Thoracic aorta (tissue), 2 donors: ENCODE measurements around the gene CASZ1. TPM values are rescaled to one million over a fixed set of nuclear protein-coding genes. Genes with fewer than 3 reads are reported as not detected.

Source experiments
- ATAC-seq: fragments of 150-250 bp; one replicate; pipeline ENCODE4 v1.8.0; 2017; ENCODE audit warnings: low read depth; ENCODE audit not compliant: insufficient number of reproducible peaks, low FRiP score
- DNase-seq: peaks from one replicate; pipeline ENCODE4 v3.0.0-alpha.2; 2020; ENCODE audit warnings: low spot score
- H3K27ac ChIP-seq, 2 donors: fragments of 200-600 bp; sonication (generic); 1 replicate in 1 of 2; 2 replicates in 1 of 2; pipeline ENCODE4 v1.5.1; 2016; ENCODE audit warnings: mild to moderate bottlenecking in 2 of 2, moderate library complexity in 2 of 2
- H3K27me3 ChIP-seq: fragments of 200-600 bp; sonication (generic); replicated peaks from 2 replicates; pipeline ENCODE4 v1.6.0; 2016; ENCODE audit warnings: mild to moderate bottlenecking; ENCODE audit not compliant: insufficient read depth
- H3K36me3 ChIP-seq: fragments of 200-600 bp; sonication (generic); one replicate; pipeline ENCODE4 v1.5.1; 2016
- H3K4me1 ChIP-seq, 2 donors: fragments of 200-600 bp; sonication (generic); 1 replicate in 1 of 2; 2 replicates in 1 of 2; pipeline versions ENCODE4 v1.5.1 to v1.6.0; 2016; ENCODE audit warnings: low read depth in 2 of 2, mild to moderate bottlenecking in 1 of 2; ENCODE audit not compliant: control insufficient read depth in 1 of 2
- H3K4me3 ChIP-seq: fragments of 200-600 bp; sonication (generic); 2 replicates; pipeline ENCODE4 v1.5.1; 2016; ENCODE audit warnings: mild to moderate bottlenecking
- H3K9me3 ChIP-seq: fragments of 200-600 bp; sonication (generic); 2 replicates; pipeline ENCODE4 v1.5.1; 2016
- total RNA-seq, 2 donors: library from RNA; depleted of rRNA; stranded (reverse); fragments of >200 nt; gene quantifications; one replicate each; pipeline versions ENCODE4 v1.1.0 to v1.2.3, GENCODE V29; 2016
- TF ChIP-seq, protein P1 (sequence below): fragments of 200-600 bp; sonication (generic); IDR thresholded peaks from one replicate; pipeline ENCODE4 v1.5.1; 2019; ENCODE audit warnings: antibody characterized with exemption

The CASZ1 gene
- total RNA-seq, 2 donors from 2014 or later, result 20.6 to 27.9 TPM

DNA sequence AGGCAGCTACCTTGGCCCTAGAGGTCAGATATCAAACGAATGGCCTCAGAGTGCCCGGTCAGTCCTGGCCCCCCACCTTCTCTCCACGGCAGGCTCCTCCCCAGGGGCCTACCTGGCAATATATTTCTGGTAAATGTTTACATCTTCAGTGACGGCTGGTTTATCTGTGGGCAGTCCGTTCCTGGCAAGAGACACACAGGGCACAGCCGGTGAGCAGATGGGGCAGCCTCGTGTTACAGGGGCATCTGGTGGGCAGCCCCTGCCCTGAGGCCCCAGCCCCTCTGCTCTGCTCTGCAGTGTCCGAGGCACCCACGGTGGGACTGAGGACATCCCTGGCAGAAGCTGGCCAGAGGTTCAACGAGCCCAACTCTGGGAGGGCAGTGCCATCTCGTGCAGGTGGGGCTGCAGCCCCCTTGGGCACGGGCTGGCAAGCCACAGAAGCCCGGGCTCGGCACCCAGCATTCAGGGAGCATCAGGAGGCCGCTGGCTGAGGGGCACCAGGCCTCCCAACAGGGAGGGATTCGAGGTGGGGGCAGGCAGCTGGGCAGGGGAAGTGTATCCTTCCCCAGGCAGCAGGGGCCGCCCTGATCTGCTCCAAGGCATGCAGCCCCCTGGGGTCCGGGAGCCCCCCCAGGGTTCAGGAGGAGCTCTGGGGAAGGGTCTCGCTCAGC is 137.9 kb downstream of the CASZ1 start:
- ATAC-seq, result no peak
- TF ChIP-seq, protein P1, sequence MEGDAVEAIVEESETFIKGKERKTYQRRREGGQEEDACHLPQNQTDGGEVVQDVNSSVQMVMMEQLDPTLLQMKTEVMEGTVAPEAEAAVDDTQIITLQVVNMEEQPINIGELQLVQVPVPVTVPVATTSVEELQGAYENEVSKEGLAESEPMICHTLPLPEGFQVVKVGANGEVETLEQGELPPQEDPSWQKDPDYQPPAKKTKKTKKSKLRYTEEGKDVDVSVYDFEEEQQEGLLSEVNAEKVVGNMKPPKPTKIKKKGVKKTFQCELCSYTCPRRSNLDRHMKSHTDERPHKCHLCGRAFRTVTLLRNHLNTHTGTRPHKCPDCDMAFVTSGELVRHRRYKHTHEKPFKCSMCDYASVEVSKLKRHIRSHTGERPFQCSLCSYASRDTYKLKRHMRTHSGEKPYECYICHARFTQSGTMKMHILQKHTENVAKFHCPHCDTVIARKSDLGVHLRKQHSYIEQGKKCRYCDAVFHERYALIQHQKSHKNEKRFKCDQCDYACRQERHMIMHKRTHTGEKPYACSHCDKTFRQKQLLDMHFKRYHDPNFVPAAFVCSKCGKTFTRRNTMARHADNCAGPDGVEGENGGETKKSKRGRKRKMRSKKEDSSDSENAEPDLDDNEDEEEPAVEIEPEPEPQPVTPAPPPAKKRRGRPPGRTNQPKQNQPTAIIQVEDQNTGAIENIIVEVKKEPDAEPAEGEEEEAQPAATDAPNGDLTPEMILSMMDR, result no peak
- Histone ChIP-seq H3K36me3 (peaks cover 48% of the 10 kb centered on the region), H3K27ac (no peak overlapping the region), H3K4me1 (peaks cover 7 to 9% of the 10 kb centered on the region in 2 donors), H3K4me3 (no peak overlapping the region), H3K9me3 (no peaks in the 10 kb centered on the region), H3K27me3 (no peaks in the 10 kb centered on the region)
- DNase-seq, result no peak

DNA sequence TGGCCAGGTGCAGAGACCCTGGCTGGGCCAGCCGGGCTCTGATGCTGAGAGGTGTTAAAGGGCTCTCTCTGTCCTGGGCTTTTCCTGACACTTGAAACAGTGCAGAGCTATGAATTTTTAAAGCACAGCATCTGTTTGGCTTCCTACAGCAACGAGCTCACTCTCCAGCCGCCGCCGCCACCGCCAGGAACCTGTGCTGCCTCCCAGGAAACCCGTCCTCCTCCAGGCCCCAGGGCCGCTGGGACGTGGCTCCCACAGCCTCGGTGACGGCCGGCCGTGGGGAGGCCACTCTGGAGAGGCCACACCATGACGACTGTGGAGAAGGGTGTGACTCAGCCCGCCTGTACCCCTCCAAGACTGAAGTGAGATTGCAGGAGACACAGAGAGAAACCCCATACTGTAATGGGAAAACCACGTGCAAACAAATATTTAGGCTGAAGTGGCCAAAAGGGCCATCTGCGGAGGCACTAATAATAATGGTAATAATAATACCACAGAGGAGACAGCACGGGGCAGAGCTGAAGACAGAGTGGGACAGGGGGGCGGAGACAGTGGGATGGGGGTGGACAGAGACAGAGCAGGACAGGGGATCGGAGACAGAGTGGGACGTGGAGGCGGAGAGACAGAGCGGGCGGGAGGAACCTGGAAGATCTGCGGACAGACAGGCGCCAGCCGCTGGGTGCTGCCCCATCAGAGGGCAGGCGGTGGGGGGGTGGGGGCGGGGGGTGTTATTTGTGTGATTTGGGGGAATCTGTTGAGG is 139.2 kb downstream of the CASZ1 start:
- Histone ChIP-seq H3K4me1 (no peaks in the 10 kb centered on the region), H3K4me3 (no peak overlapping the region), H3K9me3 (no peaks in the 10 kb centered on the region), H3K36me3 (peaks cover 48% of the 10 kb centered on the region), H3K27me3 (no peaks in the 10 kb centered on the region), H3K27ac (no peak overlapping the region)
- no peak for ATAC-seq
- TF ChIP-seq, protein P1, result no peak
- no peak for DNase-seq

DNA sequence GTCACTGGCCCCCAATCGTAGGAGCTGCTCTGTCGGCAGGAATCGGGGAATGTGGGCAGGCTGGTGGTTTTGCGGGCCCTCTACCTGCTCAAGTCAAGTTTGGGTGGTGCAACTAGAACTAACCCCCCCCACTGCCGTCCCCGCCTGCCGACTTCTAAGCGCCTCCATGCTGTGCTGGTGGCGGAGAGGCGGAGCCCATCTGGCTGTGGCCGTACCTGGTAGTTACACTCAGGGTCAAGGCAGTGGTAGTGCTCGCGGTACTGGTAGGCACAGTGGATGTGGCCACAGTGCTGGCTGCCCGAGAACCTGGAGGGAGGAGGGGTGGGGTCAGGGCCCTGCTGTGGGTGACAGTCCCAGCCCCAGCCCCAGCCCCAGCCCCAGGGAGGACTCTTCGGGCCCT is 140.0 kb downstream of the CASZ1 start:
- no peak overlapping the region for H3K27ac ChIP-seq
- no peak overlapping the region for H3K4me3 ChIP-seq
- DNase-seq, result no peak
- TF ChIP-seq, protein P1, result no peak
- no peaks in the 10 kb centered on the region for H3K4me1 ChIP-seq
- no peak for ATAC-seq
- H3K9me3 ChIP-seq, result no peaks in the 10 kb centered on the region
- H3K36me3 ChIP-seq, result peaks cover 53% of the 10 kb centered on the region
- H3K27me3 ChIP-seq, result no peaks in the 10 kb centered on the region

DNA sequence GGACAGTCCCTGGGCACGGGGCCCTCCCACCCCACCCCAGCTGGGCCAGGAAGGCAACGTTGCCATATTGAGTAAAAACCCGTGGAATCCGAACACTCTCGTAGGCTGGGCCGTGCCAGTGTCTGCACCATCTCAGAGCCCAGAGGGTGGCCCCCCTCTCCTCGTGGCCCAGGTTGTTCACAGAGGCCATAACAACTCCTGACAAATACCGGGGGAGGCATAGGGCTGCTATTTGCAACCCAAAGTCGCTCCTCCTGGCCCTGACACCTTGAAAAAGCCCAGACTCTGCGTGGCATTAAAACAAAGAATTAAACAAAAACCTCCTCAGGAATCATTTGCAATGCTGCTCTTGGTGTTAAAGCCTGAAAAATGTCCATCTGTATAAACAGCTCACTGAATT is 141.4 kb downstream of the CASZ1 start:
- H3K27ac ChIP-seq, result no peak overlapping the region
- no peaks in the 10 kb centered on the region for H3K27me3 ChIP-seq
- no peaks in the 10 kb centered on the region for H3K9me3 ChIP-seq
- DNase-seq (no peak), ATAC-seq (no peak)
- TF ChIP-seq, protein P1, result no peak
- no peaks in the 10 kb centered on the region for H3K4me1 ChIP-seq
- H3K36me3 ChIP-seq, result peaks cover 56% of the 10 kb centered on the region
- H3K4me3 ChIP-seq, result no peak overlapping the region

DNA sequence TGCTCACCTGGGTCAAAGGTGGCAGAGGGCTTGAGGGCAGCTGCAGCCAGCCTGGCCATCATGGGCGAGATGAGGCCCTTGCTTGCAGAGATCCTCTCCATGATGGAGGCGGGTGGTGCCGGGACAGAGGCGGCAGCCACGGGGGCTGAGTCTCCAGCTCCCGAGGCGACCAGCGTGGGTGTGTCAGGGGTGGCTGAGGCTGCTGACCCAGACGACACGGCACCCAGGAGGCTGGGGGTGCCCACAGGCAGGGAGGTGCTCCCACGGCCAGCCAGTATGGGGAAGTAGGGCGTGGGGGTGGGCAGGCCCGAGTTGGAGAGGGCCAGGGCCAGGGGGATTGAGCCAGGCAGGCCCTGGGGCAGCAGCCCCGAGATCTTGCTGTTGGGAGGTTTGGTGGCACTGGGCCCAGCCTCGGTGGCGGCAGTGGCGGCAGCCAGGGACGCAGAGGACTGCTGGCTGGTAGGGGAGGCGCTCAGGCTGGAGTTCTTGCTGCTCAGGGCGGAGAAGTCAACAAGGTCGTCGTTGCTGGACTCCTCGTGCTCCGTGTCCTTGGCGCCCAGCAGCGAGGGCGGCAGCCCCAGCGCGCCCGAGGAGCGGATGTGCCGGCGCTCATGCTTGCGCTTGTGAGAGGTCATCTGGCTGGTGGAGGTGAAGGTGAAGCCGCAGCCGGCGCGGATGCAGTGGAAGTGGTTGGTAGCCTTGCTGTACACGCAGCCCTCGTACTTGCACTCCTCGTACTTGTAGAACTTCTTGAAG is 142.9 kb downstream of the CASZ1 start:
- no peaks in the 10 kb centered on the region for H3K4me1 ChIP-seq
- no peak overlapping the region for H3K4me3 ChIP-seq
- TF ChIP-seq, protein P1, result no peak
- no peaks in the 10 kb centered on the region for H3K27me3 ChIP-seq
- H3K36me3 ChIP-seq, result peaks cover 42% of the 10 kb centered on the region
- DNase-seq (no peak), ATAC-seq (no peak)
- H3K27ac ChIP-seq, result no peak overlapping the region
- no peaks in the 10 kb centered on the region for H3K9me3 ChIP-seq
